Middle frontal gyrus (tissue), 1 donor: ENCODE data around the gene PDCD2L.
"Not testable (repeated sequence)": the region's sequence is repeated elsewhere in the genome, so short reads cannot be mapped to it uniquely, and the experiment has no call there.

Experiments
- DNase-seq: peaks from one replicate; pipeline ENCODE4 v3.0.0-alpha.2; 2015; ENCODE audit warnings: low spot score; ENCODE audit errors: extremely low spot score

The PDCD2L gene

DNA sequence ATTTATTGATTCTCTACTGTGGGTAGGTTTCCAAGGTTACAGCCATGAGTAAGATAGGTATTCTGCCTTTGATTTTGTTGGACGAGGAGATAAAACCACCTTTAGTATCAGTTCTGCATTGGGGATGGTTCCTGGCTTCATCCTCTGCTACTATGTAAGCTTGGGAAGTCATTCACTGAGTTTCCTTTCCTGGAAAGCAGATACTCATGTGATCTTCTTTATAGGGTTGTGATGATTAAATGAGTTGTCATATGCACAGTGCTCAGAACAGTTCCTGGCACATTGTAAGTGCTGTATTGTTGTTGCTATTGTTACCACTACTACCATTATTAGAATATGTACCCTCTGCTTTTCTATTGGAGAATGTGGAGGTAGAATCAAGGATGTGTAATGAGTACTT lies 64.2 kb downstream of the PDCD2L start:
- no peak for DNase-seq

DNA sequence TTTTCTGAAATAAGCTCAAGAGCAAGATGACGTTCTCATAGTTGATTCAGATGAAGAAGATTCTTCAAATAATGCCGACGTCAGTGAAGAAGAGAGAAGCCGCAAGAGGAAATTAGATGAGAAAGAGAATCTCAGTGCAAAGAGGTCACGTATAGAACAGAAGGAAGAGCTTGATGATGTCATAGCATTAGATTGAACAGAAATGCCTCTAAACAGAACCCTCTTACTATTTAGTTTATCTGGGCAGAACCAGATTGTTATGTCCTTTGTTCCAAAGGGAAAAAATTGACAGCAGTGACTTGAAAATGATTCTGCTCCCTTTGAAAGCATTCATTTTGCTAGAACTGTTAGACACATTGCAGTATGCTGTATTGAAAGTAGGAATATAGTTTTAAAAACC lies 64.8 kb downstream of the PDCD2L start:
- DNase-seq, result not testable (repeated sequence)

DNA sequence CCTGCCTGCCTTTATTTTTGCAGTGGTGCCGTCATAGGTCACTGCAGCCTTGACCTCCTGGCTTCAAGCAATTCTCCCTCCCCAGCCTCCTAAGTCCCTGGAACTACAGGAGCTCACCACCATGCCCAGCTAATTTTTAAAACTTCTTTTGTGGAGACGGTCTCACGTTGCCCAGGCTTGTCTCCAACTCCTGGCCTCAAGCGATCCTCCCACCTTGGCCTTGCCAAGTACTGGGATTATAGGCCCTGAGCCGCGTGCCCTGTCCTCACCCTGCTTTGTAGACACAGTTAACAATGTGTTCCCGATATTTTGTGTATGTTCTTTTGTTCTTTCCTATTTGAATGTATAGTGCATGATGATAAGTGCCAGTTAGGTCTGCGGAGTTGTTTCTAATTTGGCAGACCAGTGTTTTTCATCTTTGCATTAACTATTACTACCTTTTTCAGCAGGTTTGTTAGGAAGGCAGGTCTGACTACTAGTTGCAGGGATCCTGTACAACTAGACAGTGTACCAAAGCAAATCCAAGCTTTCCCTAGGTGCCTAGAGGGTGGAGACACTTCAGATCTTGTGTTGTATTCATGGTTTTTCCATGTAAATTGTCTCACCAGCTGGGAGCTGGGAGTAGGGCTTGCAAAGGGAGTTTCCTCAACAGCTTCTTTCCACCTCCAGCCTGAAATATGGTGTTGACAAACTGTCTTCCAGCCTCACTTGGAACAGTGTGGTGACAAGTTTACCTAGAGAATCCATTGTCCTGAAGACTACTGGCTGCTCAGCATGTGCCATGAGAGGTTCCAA lies 67.9 kb downstream of the PDCD2L start:
- DNase-seq, result no peak

DNA sequence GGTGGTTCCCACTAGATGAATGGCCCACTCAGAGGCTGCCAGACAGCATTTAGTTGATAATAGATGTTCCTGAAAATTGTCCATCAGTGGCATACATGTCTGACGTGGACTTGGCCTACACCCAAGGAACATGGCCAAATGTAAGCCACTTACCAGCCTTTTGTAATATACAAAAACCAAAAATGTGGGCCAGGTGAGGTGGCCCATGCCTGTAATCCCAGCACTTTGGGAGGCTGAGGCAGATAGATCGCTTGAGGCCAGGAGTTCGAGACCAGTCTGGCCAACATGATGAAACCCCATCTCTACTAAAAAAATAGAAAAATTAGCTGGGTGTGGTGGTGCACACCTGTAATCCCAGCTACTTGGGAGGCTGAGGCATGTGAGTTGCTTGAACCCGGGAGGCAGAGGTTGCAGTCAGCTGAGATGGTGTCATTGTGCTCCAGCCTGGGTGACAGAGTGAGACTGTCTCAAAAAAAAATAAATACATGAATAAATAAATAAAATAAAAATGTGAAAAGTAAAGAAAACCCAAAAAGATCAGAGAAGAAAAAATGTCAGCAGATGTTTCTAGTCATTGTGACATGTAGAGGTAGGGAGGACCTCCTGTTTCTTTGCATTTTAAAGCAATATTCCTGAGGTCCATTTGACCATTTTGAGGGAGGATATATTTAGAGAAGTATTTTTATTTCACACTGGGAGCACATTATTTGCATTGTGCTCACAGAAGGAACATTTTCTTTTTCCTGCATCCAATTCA lies 70.2 kb downstream of the PDCD2L start:
- DNase-seq, result no peak

DNA sequence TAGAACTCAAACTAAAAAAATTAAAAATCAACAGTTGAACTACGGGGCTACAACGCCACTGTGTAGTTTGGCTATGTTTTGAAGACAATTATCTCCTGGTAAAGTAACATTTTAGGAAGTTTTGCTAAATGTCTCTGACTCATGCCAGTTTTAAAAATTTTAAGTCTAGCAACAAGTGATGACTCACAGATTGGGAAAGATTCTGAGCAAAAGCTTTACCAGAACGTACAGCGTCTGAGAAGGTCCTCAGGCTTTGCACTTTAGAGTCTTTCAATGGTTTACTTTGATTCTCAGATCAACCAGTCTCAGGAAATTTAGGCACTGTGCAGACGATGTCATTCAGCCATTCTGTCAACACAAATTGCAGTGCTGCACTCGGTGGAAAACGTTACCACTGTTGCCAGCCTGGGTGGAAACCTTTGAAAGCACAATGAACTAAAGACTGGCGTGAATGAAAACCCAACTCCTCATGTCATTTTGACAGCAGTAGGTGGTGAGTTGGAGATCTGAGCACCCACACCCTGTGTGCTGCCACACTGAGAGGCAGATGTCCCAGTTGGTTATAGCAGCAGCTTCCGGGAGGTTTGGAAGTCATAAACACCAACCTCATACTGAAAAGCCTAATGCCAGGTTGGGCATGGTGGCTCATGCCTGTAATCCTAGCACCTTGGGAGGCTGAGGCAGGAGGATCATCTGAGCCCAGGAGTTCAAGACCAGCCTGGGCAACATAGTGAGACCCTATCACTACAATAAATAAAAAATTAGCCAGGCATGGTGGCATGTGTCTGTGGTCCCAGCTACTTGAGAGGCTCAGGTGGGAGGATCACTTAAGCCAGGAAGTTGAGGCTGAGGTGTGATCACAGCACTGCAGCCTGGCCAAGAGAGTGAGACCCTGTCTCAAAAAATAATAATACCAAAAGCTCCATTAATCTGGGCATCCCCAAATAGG lies 71.1 kb downstream of the PDCD2L start:
- peak; percentile 7 for DNase-seq
